IPS-NIHi11 (cell line): Measurements from ENCODE around the gene ATP2A2.
A peak's percentile ranks its signal among the peaks of the same experiment; 100 is the strongest.

Experiments
- DNase-seq: peaks from one replicate; pipeline ENCODE4 v3.0.0; 2012; ENCODE audit warnings: mixed read lengths, low spot score

Gene ATP2A2

DNA sequence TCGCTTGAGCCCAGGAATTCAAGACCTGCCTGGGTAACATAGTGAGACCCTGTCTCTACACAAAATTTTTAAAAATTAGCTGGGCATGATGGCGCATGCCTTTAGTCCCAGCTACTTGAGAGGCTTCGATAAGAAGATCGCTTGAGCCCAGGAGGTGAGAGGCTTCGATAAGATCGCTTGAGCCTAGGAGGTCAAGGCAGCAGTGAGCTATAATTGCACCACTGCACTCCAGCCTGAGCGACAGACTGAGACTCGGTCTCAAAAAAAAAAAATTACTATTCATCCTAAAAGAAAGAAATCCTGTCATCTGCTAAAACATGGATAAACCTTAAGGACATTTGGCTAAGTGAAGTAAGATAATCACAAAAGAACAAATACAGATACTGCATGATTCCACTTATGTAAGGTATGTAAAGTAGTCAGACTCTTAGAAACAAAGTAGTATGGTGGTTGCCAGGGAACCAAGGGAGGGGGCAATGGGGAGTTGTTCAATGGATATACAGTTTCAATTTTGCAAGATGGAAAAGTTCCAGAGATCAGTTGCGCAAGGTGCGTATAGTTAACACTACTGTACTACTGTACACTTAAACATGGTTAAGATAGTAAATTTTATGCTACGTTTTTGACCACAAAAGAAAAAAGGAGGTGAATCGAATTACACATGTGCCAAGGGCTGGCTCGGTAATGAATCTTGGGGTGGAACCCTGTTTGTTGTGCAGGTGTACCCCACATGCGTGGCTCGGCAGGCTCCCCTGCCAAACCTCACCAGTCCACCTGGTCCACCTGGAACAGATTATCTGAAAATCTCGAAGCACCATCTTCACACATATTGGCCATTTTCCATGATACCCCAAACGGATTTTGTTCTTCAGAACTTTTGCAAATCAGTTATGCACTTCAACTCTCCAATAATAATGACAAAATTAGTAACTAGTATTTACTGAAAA, 18.3 kb upstream of the ATP2A2 start:
- no peak for DNase-seq

DNA sequence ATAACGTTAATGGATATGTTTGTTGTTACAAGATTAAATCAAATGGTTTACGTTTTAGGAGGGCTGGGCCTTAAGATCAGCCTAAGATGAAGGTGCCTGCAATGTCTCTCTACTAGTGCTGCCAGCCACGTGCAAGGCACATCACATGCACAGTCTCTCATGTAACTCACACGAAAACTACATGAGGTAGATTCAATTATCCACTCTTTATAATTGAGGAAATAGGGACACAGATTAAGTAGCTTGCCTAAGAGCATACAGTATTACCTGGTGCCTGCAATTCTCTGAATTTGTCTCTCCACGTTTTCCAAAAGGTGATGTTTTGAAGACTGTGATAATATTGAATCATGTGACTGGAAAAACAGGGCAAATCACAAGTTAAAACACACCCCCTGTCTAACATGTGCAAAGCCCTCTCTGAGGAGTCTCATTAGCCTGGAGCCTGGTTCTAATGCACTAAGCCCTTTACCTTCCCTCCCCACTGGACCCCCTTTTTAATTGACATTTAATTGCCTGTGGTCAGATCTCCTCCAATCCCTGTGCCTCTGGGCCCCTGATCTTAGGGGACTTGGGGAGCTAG, 14.6 kb upstream of the ATP2A2 start:
- DNase-seq, result no peak

- no peak for DNase-seq
These were observed 13.9 kb upstream of the ATP2A2 start for GRCh38 chr12:110266980-110267620.

DNA sequence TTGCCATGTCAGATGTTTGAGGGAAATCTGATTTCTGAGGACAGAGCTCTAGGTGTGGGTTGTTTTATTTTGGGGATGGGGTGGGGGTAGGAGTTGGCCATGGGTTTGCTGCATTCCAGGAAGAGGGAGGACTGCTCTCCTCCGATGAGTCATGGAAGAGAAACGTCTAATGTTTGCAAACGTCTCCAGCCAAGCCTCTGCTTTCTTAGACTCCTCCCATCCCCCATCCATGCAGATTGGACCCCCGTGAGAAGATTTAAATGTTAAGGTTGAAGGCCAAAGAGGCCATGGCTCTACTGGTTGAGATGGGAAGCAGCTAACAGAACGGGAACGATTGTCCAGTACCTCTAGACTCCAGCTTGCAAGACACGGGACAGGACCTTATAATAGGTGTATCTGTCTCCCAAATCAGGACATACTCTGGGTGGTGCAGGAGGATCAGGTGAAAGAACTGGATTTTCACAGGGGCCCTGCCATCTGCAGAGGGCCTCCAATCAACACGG, 11.4 kb upstream of the ATP2A2 start:
- DNase-seq, result no peak

DNA sequence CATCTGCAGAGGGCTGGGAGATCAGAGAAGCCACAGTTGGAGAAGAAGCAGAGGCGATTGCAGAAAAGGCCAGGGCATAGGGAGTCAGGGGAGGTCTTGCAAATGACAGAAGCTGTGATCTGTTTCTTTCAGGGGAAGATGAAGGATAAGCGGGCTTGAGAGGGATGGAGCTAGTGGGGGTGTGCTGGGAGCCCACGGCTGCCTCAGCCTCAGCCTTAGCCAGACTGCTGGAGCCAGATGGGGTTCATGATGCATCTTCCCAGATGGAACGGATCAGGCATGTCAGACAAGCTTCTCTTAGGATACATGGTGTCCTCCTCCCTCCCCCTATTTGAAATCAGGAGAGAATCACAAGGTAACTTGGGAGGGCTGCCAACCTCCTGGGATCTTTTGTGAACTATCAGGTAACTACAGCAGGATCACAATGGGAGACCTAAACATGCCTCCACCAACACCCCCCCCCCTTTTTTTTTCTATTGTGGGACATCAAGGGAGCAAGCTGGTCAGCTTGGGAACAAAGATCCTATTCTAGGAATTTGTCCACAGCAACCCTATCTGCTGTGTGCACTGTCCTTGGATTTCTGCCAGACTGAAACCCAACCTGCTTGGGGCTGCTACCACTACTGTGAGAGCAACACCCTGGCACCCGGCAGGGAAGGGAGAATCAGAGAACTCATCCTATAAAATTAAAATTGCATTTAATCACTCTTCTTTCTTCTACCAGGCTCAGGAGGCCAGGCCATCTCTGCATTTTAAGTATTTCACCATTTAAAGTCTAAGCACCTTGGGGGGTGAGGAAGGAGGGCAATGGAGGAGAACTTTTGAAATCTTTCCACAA, 10.7 kb upstream of the ATP2A2 start:
- DNase-seq, result no peak

DNA sequence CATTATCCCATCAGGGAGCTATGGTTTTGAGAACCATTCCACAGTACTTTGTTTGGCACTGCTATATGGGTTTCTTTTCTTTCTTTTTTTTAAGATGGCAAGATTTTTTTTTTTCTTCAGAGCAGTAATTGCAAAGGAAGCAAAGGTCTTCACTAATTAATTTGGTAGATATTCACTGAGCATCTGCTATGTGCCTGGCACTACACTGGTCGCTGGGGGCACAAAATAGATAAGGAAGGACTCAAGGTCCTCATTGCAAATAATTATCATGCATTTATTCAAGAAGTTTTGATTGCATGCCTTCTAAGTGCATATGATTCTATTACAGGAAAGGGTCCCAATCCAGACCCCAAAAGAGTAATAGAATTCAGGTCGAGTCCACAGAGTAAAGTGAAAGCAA, 10.0 kb upstream of the ATP2A2 start:
- no peak for DNase-seq

DNA sequence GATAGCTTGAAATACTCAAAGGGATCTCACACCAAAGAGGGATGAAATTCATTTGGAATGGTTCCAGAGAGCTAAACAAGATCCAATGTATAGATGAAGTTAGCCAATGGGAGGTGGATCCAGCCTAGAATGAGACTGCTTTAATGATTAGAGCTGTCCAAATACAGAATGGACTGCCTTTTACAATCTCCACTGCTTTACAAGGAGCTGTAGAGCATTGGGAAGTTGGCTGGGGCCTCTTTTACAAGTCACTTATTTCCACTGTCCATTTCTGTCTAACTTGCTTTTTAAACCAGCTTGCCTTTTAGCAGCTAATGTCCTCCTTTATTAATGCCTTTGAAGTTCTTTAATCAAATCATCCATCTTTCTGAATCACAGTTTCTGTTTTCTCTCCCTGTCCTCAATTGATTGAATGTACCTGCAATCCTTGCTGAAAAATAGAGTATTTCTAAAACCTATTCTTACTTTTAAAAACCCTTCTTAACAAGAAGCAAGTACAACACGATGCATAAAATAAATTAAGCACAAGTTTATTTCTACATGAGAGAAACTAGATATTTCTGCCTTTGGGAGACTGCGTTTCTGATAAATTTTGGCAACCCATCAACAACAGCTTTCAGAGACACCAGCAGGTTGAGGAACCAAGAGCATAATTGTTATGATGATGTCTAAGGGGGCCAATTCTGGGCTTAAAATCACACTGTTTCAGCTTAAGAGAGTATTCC, 3.4 kb upstream of the ATP2A2 start:
- DNase-seq, result no peak

DNA sequence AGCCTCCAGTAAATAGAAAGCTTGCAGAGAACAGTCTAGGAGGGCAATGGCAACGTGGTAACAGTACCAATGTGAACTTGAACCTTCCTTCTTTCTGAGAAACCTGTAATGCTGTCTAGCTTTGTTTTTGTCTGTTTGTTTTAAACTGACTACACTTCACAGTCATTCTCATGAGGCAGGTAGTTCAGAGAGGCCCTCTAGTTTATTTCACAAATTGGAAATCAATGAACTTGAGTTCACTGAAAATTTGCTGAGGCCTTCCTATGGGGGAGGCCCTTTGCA, 2.9 kb upstream of the ATP2A2 start:
- no peak for DNase-seq

DNA sequence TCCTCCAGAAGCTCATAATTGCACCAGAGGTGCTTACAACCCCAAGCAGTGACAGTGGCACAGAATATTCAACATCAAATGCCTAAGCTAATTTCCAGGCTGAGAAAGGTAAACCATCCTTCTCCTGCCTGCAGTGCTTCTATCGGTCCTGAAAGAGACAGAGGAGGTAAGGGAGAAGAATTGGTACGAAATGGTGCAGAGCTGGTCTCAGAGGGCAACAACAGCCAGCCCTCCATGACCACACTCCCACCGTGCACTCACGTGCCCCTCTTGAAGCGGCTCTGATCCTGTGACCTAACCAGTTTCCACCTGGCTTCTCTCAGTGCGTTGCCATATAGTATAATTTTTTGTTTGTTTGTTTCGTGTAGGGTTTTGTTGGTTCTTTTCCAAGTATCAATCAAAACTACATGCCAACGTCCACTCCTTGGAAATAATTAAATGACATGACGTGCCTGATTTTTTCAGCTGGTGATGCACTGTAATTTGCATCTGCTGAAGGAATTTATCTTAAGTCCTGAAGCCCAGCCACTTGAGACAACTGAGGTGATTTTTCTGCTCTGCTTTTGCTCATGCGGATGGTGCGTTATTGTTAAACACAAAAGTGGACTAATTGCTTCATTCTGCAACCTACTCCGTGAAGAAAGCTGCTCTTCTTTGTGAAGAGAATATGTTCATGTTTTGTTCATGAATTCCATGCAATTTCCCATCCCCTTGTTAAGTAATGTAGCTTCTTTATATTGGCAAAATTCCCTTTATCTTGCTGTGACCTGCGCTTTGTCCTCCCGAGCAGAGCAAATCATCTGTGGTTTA, 1.3 kb upstream of the ATP2A2 start:
- no peak for DNase-seq

DNA sequence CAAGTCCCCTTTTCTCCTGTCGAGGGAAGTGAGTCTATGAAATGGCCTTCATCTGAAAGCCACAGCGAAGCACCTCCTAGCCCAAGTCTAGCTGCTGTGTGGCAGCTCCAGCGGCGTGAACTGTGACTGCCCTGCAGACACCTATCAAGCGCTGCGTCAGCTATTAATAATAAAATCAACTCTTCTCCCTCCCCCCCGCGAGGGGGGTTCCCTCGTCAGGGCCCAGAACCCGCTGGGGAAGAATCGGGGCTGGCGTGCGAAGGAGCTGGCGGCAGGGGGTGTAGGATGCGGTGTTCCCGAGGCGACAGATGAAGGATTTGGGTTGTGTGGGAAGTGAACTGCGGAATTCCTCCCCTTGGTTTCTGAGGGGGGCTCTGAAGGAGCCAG, 662 bp upstream of the ATP2A2 start:
- DNase-seq, result peak; percentile 61

GRCh38 chr12:110281549-110282299, 677 bp downstream of the ATP2A2 start:
- DNase-seq, result peak; percentile 89

DNA sequence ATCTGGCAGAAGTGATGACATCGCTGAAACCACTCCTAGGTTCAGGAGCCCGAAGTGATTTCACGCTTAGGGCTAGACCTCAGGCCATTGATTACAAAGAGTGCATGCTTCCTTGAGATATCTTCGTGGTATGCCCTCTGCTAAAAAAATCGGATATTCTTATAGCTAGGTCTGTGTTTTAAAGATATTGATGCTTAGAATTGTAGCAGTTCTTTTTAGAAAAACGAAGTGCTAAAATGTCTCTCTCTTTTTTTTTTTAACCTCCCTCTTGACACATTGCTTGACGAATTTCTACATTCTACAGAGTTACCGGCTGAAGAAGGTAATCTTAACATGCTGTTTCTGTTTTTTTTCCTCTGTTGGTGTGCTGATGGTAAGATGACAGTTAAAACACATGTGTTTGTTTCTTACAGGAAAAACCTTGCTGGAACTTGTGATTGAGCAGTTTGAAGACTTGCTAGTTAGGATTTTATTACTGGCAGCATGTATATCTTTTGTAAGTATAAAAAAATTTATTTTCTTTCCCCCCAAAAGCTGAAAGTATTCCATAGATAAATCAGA, 1.3 kb downstream of the ATP2A2 start:
- DNase-seq, result no peak

DNA sequence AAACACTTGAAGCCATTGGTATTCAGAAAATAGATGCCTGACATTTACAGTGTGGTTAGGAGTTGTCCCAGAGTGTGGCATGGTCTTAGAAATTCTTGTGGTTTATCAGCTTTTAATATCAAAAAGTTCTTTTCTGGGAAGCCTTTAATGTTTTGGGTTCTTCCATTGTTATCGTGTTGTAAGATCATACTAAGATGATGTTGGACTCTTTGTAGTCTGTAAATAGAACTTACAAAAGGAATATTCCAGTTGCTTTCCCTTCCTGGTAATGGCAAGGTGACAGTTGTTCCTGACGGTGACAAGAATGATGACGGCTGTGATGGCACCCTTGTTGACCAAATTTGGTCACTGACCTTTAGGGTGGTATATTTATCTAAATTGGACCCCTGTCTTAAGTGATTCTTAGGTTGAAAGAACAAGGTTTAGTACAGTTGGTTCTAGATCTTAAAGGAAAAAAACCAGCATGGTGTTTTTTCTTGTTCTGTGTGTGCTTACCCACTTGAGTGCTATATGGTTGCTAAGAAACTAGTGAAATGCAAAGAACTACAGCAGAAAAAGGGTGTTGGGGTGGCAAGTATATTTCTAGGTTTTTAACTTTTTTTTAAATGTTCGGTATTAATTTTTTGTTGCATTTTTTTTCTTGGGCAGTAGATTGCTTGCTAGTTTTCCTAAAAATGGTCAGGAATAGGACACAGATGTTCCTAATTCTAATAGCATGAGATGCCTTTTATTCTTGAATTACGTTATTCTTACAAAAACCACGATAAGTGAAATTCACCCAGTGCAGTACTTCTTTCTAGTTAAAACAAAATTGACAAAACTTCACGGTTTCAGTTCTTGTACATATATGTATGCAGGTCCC, 2.1 kb downstream of the ATP2A2 start:
- no peak for DNase-seq

DNA sequence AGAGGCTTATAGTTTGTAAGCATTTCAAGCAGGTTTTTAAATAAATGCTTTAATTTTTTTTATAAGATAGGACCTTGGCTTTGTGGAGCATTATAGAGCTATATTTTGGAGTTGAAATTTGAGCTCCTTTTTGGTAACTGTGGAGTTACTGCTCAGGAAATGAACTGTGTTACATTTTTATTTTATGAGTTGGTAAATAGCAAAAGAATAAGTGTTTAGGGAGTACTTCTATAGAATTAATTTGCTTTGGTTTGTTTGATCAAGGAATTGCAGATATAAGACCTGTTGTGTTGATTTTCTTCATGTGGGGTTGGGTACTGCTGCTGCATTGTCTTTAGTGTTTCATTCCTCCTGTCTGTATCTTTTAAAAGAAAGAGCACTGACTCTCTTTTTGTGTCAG, 3.5 kb downstream of the ATP2A2 start:
- no peak for DNase-seq

- no peak for DNase-seq
These were observed 5.6 kb downstream of the ATP2A2 start for GRCh38 chr12:110286623-110287022.

DNA sequence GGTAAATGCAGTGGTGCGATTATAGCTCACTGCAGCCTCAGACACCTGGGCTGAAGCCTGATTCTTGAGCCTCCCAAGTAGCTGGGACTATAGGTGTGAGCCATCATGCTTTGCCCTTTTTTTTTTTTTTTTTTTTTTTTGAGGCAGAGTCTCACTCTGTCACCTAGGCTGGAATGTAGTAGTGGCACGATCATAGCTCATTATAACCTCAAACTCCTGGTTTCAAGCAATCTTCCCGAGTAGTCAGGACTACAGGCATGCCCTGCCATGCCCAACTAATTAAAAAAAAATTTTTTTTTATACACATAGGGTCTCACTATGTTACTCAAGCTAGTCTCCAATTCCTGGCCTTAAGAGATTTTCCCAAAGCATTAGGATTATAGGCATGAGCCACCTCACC, 6.9 kb downstream of the ATP2A2 start:
- DNase-seq, result no peak

GRCh38 chr12:110289044-110289710, 8.1 kb downstream of the ATP2A2 start:
- no peak for DNase-seq

GRCh38 chr12:110289711-110290078, 8.6 kb downstream of the ATP2A2 start:
- no peak for DNase-seq
